Measurements from ENCODE around the gene RAB17. TPM values are rescaled to one million over a fixed set of nuclear protein-coding genes. Genes with fewer than 3 reads are reported as not detected.

The RAB17 gene
- total RNA-seq, 2 donors from 2014 or later, result 6.4 to 6.5 TPM

DNA sequence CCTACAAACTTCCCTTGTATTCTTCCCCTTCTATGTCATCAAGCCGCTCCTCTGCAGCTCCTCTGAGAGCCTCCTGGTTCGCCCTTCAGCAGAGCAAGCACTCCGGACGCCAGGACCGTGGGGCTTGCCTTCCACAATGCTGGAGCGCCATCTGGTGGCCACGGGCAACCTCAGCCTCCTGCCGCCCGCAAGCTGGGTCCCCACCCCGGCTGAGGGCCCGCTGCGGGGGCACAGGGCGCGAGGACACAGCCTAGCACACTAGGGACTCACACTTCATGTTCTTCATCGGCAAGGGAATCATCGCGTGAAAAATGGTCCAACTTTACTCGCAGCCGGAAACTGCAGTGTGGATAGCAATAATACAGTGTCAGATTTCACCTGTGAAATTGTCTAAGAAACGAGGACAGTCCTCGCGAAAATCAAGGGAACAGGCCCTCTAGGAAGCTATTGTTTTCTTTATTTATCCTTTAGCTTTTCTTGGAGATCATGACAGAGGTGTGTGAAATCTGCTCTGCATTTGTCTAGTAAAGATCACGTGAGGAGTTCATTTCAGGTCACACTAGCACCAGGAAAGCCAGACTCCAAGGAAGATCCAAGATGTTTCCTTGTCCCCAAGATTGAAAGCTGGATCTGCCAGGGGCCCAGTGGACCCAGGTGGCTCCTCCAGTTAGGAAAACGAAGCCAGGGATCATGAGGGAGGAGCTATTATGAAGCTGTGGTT, 18.4 kb downstream of the RAB17 start:
- peak; percentile 59 for ATAC-seq (ENCODE audit: insufficient number of reproducible peaks, low FRiP score, low read depth)
- TF ChIP-seq, protein P1, sequence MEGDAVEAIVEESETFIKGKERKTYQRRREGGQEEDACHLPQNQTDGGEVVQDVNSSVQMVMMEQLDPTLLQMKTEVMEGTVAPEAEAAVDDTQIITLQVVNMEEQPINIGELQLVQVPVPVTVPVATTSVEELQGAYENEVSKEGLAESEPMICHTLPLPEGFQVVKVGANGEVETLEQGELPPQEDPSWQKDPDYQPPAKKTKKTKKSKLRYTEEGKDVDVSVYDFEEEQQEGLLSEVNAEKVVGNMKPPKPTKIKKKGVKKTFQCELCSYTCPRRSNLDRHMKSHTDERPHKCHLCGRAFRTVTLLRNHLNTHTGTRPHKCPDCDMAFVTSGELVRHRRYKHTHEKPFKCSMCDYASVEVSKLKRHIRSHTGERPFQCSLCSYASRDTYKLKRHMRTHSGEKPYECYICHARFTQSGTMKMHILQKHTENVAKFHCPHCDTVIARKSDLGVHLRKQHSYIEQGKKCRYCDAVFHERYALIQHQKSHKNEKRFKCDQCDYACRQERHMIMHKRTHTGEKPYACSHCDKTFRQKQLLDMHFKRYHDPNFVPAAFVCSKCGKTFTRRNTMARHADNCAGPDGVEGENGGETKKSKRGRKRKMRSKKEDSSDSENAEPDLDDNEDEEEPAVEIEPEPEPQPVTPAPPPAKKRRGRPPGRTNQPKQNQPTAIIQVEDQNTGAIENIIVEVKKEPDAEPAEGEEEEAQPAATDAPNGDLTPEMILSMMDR (IDR thresholded peaks at IDR 0.05), result peak; percentile 98
- no peak overlapping the region for H3K27ac ChIP-seq
- no peaks in the 10 kb centered on the region for H3K9me3 ChIP-seq
- peaks cover 0 to 21% of the 10 kb centered on the region in 2 donors for H3K4me1 ChIP-seq (ENCODE audit: control insufficient read depth in 1 of 2, low read depth in 2 of 2)
- H3K27me3 ChIP-seq (replicated peaks; ENCODE audit: insufficient read depth), result no peaks in the 10 kb centered on the region
- no peak overlapping the region for H3K4me3 ChIP-seq
- DNase-seq (ENCODE audit: low spot score), result peak; percentile 58
- no peaks in the 10 kb centered on the region for H3K36me3 ChIP-seq

DNA sequence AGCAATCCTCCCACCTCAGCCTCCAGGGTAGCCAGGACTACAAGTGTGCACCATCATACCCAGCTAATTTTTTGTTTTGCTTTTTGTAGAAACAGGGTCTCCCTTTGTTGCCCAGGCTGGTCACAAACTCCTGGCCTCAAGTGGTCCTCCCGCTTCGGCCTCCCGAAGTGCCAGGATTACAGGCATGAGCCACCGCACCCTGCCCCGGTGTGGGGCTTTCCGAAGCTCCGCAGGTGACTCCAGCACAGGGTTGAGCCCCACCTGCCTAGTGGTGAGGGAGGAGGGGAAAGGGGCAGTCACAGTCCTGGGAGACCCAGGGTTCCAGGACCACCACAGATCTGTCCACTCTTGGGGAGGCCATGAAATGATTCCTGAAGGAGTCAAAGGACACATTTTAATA, 19.0 kb downstream of the RAB17 start:
- Histone ChIP-seq H3K9me3 (no peaks in the 10 kb centered on the region), H3K36me3 (no peaks in the 10 kb centered on the region), H3K4me1 (ENCODE audit: control insufficient read depth in 1 of 2, low read depth in 2 of 2) (peaks cover 0 to 21% of the 10 kb centered on the region in 2 donors), H3K27me3 (replicated peaks; ENCODE audit: insufficient read depth) (no peaks in the 10 kb centered on the region), H3K4me3 (no peak overlapping the region), H3K27ac (no peak overlapping the region)
- ATAC-seq (ENCODE audit: insufficient number of reproducible peaks, low FRiP score, low read depth) (no peak), DNase-seq (ENCODE audit: low spot score) (no peak)
- TF ChIP-seq, protein P1 (IDR thresholded peaks at IDR 0.05), result no peak

DNA sequence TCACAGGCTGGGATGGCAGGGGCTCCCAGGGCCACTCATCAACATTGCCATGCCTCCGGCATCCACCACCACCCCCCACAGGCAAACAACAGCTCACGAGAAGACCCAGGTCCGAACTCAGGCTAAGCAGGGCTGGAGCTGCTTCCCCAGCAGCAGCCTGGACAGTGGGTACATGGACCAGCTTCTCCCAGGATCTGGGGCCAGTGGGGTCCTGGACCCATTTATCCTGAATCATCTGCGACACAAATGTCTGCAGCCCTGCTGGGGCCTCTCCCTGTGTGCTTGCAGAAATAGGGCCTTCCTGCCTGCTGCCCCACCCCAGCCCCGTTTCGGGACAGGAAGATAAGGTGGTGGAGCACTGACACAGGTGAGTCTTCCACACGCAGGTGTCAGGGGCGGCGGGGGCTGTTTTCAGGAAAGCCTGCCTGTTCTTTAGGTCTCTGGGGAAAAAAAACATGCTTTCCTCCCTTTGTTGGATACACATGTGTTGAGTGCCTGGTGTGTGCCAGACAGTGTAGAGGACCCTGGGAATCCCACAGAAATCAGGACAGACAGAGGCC, 19.7 kb downstream of the RAB17 start:
- Histone ChIP-seq H3K27me3 (replicated peaks; ENCODE audit: insufficient read depth) (no peaks in the 10 kb centered on the region), H3K4me1 (ENCODE audit: control insufficient read depth in 1 of 2, low read depth in 2 of 2) (peaks cover 0 to 21% of the 10 kb centered on the region in 2 donors), H3K36me3 (no peaks in the 10 kb centered on the region), H3K27ac (no peak overlapping the region), H3K4me3 (no peak overlapping the region), H3K9me3 (no peaks in the 10 kb centered on the region)
- DNase-seq (ENCODE audit: low spot score) (no peak), ATAC-seq (ENCODE audit: insufficient number of reproducible peaks, low FRiP score, low read depth) (no peak)
- TF ChIP-seq, protein P1 (IDR thresholded peaks at IDR 0.05), result no peak

DNA sequence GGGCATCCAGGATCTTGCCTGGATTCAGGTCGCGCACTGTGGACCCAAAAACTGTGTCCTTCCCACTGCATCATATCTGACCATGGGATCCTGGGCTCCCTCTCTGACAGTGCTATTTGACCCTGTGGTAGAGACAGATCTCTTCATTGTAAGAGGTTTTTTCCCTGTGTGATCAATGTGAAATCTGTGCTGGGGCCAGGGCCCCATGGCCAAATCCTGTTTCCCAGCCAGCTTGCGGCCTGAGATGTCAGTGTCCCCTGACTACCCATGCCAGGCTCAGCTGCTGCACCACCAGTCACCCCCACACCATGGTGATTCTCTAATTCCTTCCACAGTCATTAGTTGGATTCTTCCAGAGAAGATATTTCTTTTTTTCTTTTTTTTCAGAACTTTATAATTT, 20.6 kb downstream of the RAB17 start:
- TF ChIP-seq, protein P1 (IDR thresholded peaks at IDR 0.05), result no peak
- H3K4me1 ChIP-seq (ENCODE audit: control insufficient read depth in 1 of 2, low read depth in 2 of 2), result peaks cover 0 to 11% of the 10 kb centered on the region in 2 donors
- H3K4me3 ChIP-seq, result no peak overlapping the region
- H3K27me3 ChIP-seq (replicated peaks; ENCODE audit: insufficient read depth), result no peaks in the 10 kb centered on the region
- ATAC-seq (ENCODE audit: insufficient number of reproducible peaks, low FRiP score, low read depth) (no peak), DNase-seq (ENCODE audit: low spot score) (no peak)
- no peaks in the 10 kb centered on the region for H3K9me3 ChIP-seq
- no peaks in the 10 kb centered on the region for H3K36me3 ChIP-seq
- H3K27ac ChIP-seq, result no peak overlapping the region

DNA sequence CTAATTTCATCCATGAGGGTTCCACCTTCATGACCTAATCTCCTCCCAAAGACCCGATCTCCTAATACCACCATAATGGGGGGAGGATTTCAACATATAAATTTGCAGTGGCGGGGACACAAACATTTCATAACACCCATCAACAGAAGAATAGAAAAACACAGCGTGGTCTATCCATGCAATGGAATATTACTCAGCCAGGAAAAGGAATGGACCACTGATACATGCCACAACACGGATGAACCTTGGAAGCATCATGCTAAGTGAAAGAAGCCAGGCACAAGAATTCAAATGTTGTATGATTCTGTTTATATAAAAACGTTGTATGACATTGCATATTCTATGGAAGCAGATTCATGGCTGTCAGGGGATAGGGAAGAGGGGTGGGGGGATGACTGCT, 21.5 kb downstream of the RAB17 start:
- ATAC-seq (ENCODE audit: insufficient number of reproducible peaks, low FRiP score, low read depth) (no peak), DNase-seq (ENCODE audit: low spot score) (no peak)
- Histone ChIP-seq H3K4me1 (ENCODE audit: control insufficient read depth in 1 of 2, low read depth in 2 of 2) (peaks cover 0 to 9% of the 10 kb centered on the region in 2 donors), H3K9me3 (no peaks in the 10 kb centered on the region), H3K27ac (no peak overlapping the region), H3K36me3 (no peaks in the 10 kb centered on the region), H3K4me3 (no peak overlapping the region), H3K27me3 (replicated peaks; ENCODE audit: insufficient read depth) (no peaks in the 10 kb centered on the region)
- TF ChIP-seq, protein P1 (IDR thresholded peaks at IDR 0.05), result no peak

Measured in thoracic aorta (tissue), 2 donors.